Activated CD8-positive, alpha-beta memory T cell treated with anti-CD3 and anti-CD28 coated beads, Interleukin-2, amount 50 U/mL, for 48 hours (primary cell): ENCODE results near the gene TAPBPL.
"Not testable (repeated sequence)": the region's sequence is repeated elsewhere in the genome, so short reads cannot be mapped to it uniquely, and the experiment has no call there.

Experiments
- DNase-seq: peaks from one replicate; pipeline ENCODE4 v3.0.0-alpha.2; 2020

Gene TAPBPL

GRCh38 chr12:6451348-6452244, at the start of gene TAPBPL:
TAPBPL (plus strand) TSS chr12:6452042; CDS start chr12:6452249, 207 bp downstream.
- DNase-seq, result peak; percentile 83

- no peak for DNase-seq
These were observed 47.5 kb upstream of the TAPBPL start for GRCh38 chr12:6404390-6404789.

- DNase-seq, result no peak
These were observed 45.9 kb upstream of the TAPBPL start for GRCh38 chr12:6405963-6406362.

DNA sequence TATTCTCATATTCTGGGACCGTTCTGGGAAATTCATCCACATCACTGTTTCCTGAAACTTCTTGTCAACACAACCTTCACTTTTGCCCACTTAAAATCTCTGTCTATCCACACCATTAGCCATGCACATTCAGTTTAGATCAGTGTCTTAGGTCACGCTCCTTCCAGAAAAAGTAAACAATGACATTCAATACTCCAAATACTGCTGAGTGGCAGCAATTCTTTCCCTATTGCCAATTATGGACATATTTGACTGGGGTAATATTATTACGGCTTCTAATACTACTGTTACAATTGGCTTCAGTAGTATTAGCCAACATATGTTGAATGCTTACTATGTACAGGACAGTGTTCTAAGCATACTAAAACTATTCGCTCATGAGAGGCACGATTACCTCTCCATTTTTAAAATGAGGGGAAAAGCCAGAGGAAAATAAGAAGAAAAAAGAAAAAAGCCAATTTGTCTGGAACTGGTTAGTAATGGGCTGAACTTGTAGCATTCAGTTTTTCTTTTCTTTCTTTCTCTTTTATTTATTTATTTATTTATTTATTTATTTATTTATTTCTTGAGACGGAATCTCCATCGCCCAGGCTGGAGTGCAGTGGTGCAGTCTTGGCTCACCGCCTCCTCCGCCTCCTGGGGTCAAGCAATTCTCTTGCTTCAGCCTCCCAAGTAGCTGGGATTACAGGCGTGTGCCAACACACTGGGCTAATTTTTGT, 44.4 kb upstream of the TAPBPL start:
- DNase-seq, result no peak

- no peak for DNase-seq
These were observed 35.2 kb upstream of the TAPBPL start for GRCh38 chr12:6416596-6416995.

GRCh38 chr12:6418796-6419195, 33.0 kb upstream of the TAPBPL start:
- no peak for DNase-seq

DNA sequence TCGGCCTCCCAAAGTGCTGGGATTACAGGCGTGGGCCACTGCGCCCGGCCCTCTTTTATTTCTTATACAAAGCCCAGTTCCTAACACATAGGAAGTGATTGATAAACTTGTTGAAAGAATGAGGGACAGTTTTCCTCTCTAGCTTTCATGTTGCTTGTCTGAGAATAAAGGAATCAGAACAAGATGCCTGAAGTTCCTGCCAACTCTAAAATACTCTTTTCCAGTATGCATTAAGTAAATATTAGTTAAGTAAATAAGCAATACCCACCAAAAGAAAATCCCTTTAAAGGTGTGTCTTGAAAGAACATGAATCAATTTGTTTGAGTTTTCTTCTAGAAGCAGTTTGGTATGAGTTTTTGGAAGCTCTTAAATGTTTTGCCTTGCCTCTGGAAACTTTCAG, 31.5 kb upstream of the TAPBPL start:
- no peak for DNase-seq

- DNase-seq, result peak; percentile 81
These were observed 28.4 kb upstream of the TAPBPL start for GRCh38 chr12:6423267-6424007.

DNA sequence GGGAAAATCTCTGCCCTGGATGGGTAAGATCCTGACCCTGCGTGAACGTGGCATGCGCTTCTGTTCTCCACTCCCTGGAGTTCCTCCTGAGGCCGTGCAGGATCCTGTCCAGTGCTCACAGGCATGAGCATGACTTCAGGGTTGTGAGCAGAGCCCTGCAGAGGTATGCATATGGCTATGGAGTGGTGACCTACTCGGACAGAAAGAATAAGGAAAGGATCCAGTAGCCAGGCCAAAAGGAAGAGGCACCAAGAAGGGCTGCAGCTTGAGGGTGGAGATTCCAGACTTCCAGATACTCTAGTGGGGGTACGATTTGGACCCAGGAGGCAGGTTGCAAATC, 27.9 kb upstream of the TAPBPL start:
- DNase-seq, result no peak

GRCh38 chr12:6424866-6425265, 27.0 kb upstream of the TAPBPL start:
- DNase-seq, result no peak

DNA sequence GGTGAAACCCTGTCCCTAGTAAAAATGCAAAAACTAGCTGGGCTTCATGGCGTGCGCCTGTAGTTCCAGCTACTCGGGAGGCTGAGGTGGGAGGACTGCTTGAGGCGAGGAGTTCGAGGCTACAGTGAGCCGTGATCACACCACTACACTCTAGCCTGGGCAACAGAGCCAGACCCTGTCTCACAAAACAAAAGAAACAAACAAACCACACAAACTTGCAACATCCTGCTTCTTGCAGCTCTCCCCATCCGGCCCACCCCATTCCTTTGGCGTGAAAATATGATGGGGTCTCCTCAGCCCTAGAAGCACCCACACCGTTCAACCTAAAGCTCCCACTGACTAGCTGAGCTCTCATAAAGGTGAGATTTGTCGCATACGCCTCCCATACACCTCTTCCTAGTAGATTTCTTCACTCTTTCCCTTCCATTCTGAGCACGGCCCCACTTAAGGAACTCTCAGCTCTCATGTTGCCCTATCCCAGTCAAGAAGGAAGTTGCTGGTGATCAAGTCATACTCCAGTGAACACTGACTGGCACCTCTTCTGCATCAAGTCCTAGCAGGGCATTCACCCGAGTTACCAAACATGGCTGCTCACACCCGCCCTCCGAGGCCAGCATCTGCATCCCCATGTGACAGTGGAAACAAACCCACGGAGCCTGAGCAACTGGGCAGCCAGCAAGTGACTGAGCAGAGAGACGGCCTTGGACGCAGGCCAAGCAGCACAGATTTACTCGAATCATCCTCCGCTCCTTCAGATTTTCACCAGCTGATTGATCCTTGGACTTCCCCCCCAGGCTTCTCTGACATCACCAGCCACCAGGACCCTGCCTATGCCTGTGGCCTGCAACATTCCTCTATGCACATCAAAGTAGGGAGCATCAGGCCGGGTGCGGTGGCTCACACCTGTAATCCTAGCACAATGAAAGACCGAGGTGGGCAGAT, 26.0 kb upstream of the TAPBPL start:
- DNase-seq, result peak; percentile 45

GRCh38 chr12:6426882-6427671, 24.8 kb upstream of the TAPBPL start:
- peak; percentile 92 for DNase-seq

- not testable (repeated sequence) for DNase-seq
These were observed 24.0 kb upstream of the TAPBPL start for GRCh38 chr12:6427796-6428195.

DNA sequence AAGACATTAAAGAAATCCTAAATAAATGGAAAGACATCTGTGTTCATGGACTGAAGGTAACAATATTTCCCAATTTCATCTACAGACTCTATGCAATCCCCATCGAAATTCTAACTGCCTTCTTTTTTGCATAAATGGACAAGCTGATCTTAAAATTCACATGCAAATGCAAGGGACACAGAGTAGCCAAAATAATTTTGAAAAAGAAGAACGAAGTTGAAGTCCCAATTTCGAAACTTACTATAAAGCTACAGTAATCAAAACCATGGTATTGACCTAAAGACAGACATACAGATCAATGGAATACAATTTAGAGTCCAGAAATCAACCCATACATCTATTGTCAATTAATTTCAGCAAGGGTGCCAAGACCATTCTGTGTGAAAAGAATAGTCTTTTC, 23.5 kb upstream of the TAPBPL start:
- no peak for DNase-seq

- peak; percentile 70 for DNase-seq
These were observed 21.5 kb upstream of the TAPBPL start for GRCh38 chr12:6430124-6430989.

- DNase-seq, result peak; percentile 43
These were observed 18.9 kb upstream of the TAPBPL start for GRCh38 chr12:6432991-6433390.

DNA sequence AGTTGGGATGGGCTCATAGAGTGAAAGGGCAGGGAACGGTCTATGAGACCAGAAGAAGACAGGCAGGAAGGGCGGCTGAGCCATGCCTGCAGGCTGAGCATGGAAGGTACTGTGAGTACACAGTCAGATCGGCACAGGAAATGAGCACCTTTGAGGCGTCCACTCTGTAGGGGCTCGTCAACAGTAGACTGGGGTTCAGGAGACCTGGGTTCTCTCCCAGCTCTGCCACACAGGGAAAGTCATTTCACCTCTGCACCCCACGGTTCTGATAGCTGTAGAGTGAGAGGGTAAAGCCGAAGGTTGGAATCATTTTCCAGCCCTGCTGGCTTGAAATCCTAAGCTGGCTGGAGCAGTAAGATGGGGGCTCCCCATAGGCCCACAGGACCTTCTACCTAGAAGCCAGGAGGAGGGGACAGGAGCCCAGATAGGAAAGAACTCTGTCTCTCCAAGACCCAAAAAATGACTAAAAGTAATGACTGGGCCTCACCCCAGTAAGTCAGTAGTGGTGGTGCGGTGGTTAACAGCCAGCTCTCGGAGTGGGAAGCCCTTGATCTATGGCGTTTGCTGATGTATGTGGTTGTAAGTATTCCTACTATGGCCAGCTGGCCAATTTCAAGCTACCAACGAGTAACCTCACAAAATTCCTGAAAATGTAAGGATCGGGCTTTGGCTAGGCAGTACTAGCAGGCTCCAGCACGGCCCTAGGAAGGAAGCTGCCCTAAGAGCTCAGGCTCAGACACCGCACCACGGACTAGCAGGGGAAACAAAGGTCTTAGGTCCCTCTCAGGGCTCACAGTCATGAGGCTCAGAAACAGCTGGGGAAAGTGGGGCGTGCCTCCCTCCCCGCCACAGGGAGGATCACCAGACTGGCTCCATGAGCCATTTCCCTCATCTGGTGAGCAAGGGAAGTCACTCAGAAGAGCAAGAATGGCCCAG, 17.4 kb upstream of the TAPBPL start:
- DNase-seq, result peak; percentile 67

DNA sequence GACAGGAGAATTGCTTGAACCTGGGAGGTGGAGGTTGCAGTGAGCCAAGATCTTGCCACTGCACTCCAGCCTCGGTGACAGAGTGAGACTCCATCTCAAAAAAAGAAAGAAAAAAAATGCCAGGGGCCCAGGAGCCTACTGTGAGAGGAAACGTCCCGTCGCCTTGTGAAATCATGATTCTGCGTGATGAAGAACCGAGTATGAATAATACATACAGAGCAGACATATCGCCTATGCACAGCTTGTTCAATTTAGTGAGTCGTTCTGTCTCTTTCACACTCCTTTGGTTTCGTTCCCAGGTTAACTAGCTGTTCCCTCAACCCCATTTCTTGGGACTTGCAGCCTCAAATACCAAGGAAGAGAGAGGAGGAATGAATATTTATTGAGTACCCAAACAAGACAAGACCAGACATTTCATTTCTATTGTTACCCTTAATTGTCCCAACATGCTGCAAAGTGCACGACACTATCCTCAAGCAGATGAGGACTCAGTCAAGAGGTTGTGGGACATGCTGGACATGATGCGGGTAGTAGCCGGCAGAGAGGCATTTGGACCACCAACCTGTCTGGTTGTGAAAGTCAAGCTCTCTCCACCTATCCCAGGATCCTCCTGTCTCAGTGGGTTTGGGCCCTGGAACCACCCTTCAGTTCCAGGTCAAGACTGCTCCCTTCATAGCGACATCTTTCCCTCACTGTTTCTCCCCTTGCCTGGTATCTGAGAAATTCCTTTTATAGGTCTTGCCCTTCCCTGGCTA, 15.7 kb upstream of the TAPBPL start:
- peak; percentile 51 for DNase-seq

GRCh38 chr12:6437586-6437985, 14.3 kb upstream of the TAPBPL start:
- DNase-seq, result peak; percentile 34
